Motor neuron (in vitro differentiated cells): Measurements from ENCODE around the gene SNAP23. TPM values are rescaled to one million over a fixed set of nuclear protein-coding genes. Genes with fewer than 3 reads are reported as not detected.
"Not testable (repeated sequence)": the region's sequence is repeated elsewhere in the genome, so short reads cannot be mapped to it uniquely, and the experiment has no call there.

Source experiments
- ATAC-seq, 8 experiments: fragments of 200-7000 bp; cut with Tn5 transposase; replicated peaks in 6 of 8; 2 replicates each; pipeline ENCODE4 v1.8.0; 2021; ENCODE audit warnings: mild to moderate bottlenecking in 8 of 8, moderate library complexity in 8 of 8
- H3K27ac ChIP-seq, 2 donors: fragments of 250-450 bp; sonication (Bioruptor Pico); 2 replicates each; pipeline ENCODE4 v1.9.0; 2021; ENCODE audit warnings: antibody characterized with exemption in 2 of 2, mild to moderate bottlenecking in 2 of 2, moderate library complexity in 1 of 2
- H3K4me1 ChIP-seq, 2 donors: fragments of 250-450 bp; sonication (Bioruptor Pico); replicated peaks in 1 of 2; 2 replicates each; pipeline ENCODE4 v1.6.1; 2021; ENCODE audit warnings: antibody characterized with exemption in 2 of 2, mild to moderate bottlenecking in 2 of 2, moderate library complexity in 1 of 2
- H3K4me3 ChIP-seq, 5 donors: fragments of 250-450 bp; sonication (Bioruptor Pico); 2 replicates each; pipeline ENCODE4 v1.9.0; 2021; ENCODE audit warnings: antibody characterized with exemption in 5 of 5, mild to moderate bottlenecking in 5 of 5, moderate library complexity in 4 of 5
- whole genome bisulfite sequencing, 10 experiments: fragments of 450-650 bp; shearing (Covaris generic); methylation state at CpG; one replicate each; pipeline ENCODE4 v1.0.0; 2022; 5-methylcytosine and 5-hydroxymethylcytosine counted together
- in situ Hi-C, 9 experiments: fragments of 400-800 bp; cut with MboI; loops; one replicate each; pipeline ENCODE4 v1.15.0; 2021; ENCODE audit warnings: low sequenced_read_pairs in 9 of 9, low pct_unique_long_range_greater_than_20kb in 2 of 9; ENCODE audit not compliant: unreplicated experiment in 9 of 9
- total RNA-seq, 8 experiments: library from RNA; unstranded; fragments of 300-600 nt; gene quantifications; 2 replicates each; pipeline versions ENCODE4 v1.2.3 to v1.2.4, GENCODE V29; 2022

The SNAP23 gene
- total RNA-seq, 8 experiments from 2014 or later: 5.6 to 72.9 (median 23.3) TPM

DNA sequence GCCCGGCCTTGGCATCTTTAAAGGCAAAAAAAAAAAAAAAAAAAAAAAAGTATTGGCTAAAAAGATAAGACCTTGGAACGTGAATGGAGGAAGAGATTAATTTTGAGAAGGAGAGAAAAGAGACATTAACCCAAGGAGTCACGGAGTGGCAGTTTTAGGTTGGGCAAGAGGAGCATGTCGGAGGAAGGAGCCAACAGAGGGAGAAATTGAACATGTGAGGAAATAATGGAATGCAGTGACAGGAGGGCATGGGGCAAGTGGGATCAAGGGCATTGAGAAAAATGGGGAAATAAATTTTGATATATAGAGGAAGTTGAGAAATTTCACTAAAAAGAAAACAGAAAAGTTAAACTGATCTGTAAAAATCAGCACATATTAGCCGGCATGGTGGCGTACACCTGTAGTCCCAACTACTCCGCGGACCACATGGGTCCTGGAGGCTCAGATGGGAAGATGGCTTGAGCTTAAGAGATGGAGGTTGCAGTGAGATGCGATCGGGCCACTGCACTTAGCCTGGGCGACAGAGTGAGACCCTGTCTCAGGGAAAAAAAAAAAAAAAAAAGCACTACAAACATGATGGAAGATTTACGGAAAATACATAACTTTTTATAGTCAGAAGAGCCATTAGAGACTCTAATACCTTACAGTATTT lies 54.4 kb downstream of the SNAP23 start:
- H3K4me1 ChIP-seq: peaks cover 12 to 21% of the 10 kb centered on the region in 2 donors
- peak overlapping the region; percentile 59 to 94 (median 89) for H3K4me3 ChIP-seq
- no peak for ATAC-seq
- 8 to 89% (median 76%) methylated on average over 1 to 12 of the region's 12 CpGs for WGBS, 10 experiments
- no peak overlapping the region for H3K27ac ChIP-seq
- in situ Hi-C loops: no loop called here

DNA sequence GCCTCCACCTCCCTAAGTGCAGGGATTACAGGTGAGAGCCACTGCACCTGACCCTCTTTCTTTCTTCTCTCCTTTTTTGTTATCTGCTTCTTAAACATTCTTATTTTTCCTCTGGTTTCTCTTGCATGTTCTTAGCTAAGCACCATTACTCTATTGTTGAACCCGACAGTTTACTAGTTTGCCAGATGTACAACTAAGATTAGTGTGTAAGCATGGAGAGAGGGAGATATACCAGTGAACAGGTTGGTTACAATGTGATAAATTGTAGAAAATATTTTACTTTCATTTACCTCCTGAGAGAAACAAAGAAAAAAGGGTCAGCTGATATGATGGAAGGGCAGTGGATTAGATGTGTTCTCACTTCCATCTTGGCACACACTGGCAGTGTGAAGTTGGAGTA lies 58.1 kb downstream of the SNAP23 start:
- 83 to 100% (median 100%) methylated on average over 1 of the region's 1 CpG; no CpG with 5 or more reads in 2 of the 10 experiments for WGBS, 10 experiments
- H3K4me1 ChIP-seq: peaks cover 3 to 8% of the 10 kb centered on the region in 2 donors
- no peak overlapping the region for H3K4me3 ChIP-seq
- in situ Hi-C loops: no loop called here
- no peak overlapping the region for H3K27ac ChIP-seq
- no peak for ATAC-seq

- H3K27ac ChIP-seq, ATAC-seq, in situ Hi-C loops, H3K4me1 ChIP-seq, H3K4me3 ChIP-seq: not testable (repeated sequence)
- WGBS, 10 experiments: 90 to 100% (median 96%) methylated on average over 1 to 10 of the region's 12 CpGs; no CpG with 5 or more reads in 3 of the 10 experiments
Measured at GRCh38 chr15:42556550-42557207, 61.2 kb downstream of the SNAP23 start.

DNA sequence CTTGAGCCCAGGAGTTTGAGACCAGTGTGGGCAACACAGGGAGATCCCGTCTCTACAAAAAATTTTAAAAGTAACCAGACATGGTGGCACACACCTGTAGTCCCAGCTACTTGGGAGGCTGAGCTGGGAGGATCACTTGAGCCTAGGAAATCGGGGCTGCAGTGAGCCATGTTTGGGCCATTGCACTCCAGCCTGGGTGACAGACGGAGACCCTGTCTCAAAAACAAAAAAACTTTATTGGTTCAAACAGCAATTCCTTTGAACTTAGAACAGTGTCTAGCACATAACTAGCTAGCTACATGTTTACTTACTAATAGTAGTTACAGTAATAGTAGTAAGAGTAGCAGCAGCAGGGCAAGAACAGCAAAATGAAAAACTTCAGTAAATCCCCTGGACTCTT lies 63.3 kb downstream of the SNAP23 start:
- Histone ChIP-seq H3K4me3 (no peak overlapping the region), H3K27ac (no peak overlapping the region), H3K4me1 (no peaks in the 10 kb centered on the region)
- in situ Hi-C loops: no loop called here
- 80 to 100% (median 91%) methylated on average over 1 to 3 of the region's 3 CpGs; no CpG with 5 or more reads in 4 of the 10 experiments for WGBS, 10 experiments
- no peak for ATAC-seq

DNA sequence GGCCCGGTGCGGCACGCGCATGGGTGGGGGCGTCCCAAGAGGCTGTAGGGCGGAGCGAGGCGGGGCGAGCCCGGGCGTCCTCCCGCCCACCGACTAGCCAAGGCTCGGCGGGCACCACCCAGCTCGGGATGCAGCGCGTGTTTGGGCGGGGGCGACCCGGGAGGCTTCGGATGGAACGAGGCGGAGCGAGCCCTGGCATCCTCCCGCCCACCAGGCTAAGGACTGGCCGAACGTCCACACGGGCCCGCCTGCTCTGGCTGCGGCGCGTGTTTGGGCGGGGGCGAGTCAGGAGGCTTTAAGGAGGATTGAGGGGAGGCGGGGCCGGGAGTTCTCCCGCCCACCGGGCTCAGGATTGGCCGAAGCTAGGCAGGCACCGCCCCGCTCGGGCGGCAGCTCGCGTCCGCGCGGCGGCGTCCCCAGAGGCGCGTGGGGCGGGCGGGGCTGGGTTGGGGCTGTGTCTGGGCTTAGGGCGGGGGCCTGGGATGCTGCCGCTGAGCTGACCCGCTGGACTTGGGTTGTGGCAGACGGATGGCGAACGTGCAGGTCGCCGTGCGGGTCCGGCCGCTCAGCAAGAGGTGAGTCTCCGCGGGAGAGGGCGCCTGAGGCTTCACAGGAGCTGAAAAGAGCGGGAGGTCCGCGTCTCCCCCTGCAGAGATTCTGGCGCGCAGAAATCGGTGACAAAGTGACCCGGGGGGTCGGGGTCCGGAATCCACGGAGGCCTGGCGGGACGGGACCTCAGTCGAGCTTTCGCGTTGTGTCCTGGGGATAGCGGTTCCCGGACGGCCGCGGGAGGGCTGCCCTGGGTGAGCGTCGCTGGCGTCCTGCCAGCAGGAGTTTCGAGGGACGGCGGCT lies 80.0 kb downstream of the SNAP23 start, which contains the start of gene STARD9:
Gene STARD9 (plus strand): TSS at position 419 of the 852 bp plus-strand sequence. CDS start 110 bp downstream, at position 529.
- WGBS, 10 experiments: 0 to 2% (median 1%) methylated on average over 3 to 14 of the region's 95 CpGs; no CpG with 5 or more reads in 7 of the 10 experiments
- ATAC-seq: peak; percentile 90 to 96 (median 94)
- peak within 1 kb of the TSS; percentile 23 to 75 for H3K27ac ChIP-seq
- in situ Hi-C loops: no loop called here
- peaks cover 5 to 10% of the 10 kb centered on the region in 2 donors for H3K4me1 ChIP-seq
- peak within 1 kb of the TSS; percentile 61 to 83 (median 73) for H3K4me3 ChIP-seq

DNA sequence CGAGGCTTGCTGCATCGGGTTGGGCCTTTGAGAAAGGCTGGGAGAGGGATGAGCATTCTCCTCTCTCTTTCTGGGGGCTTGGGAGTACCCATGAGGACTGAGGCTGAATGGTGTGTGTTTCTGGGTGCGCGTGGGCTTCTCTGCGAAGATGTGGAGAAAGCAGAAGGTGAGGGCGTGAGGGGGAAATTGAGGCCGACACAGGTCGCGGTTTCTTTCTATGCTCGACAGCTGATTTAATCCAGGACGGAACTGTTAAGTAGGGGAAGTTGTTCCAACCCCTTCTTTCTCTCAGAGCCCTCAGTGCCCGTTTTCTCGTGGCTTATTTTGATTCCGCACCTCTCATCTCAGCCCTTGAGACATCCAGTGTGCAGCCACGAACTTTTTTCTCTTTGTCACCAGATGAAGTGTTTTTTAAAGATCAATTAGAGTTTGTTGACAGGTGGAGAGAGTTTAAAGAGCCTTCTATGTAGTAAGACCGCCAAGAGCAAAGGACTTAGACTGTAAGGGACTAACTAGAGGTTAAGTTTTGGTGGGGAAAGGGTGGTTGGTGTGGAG lies 80.7 kb downstream of the SNAP23 start:
- H3K27ac ChIP-seq: peak overlapping the region; percentile 23 to 75
- no peak for ATAC-seq
- peak overlapping the region; percentile 61 to 83 (median 73) for H3K4me3 ChIP-seq
- 0 to 60% (median 23%) methylated on average over 1 to 14 of the region's 16 CpGs; no CpG with 5 or more reads in 3 of the 10 experiments for WGBS, 10 experiments
- in situ Hi-C loops: no loop called here
- H3K4me1 ChIP-seq: peaks cover 5 to 13% of the 10 kb centered on the region in 2 donors

- WGBS, 10 experiments: 20 to 86% (median 67%) methylated on average over 1 of the region's 1 CpG; no CpG with 5 or more reads in 3 of the 10 experiments
- peak overlapping the region in 3 of 5 donors; percentile 62 to 83 (median 80) for H3K4me3 ChIP-seq
- peaks cover 8 to 15% of the 10 kb centered on the region in 2 donors for H3K4me1 ChIP-seq
- ATAC-seq: no peak
- H3K27ac ChIP-seq: no peak overlapping the region
- in situ Hi-C loops: no loop called here
Measured at GRCh38 chr15:42576776-42577175, 81.3 kb downstream of the SNAP23 start.

GRCh38 chr15:42577514-42578031 lies 82.1 kb downstream of the SNAP23 start:
- no peak overlapping the region for H3K4me3 ChIP-seq
- 67 to 100% (median 92%) methylated on average over 1 of the region's 1 CpG; no CpG with 5 or more reads in 6 of the 10 experiments for WGBS, 10 experiments
- peaks cover 16 to 23% of the 10 kb centered on the region in 2 donors for H3K4me1 ChIP-seq
- no peak for ATAC-seq
- no peak overlapping the region for H3K27ac ChIP-seq
- in situ Hi-C loops: no loop called here

DNA sequence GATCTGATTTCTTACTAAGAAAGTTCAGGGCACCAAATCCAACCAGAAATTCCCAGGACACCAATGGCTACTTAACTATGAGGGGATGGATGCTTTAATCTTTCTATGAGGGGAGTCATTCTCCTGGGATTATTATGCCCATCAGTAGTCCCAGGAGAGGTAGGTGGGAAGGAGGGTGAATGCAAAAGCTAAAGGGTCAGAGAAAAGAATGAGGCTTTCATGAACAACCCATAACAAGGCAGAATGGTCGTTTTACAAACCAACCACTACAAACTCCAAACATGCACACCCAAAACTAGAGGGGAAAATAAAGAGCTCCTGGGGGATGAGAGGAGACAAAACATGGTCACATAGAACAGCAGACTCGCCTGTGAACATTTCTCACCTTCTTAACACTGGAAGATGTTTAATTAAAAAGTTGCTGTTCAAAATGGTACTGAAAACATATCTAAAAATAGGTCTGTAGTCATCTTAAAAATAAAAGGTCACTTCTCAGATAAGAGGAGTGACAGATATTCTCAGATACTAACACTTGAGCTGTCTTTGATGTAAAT lies 83.6 kb downstream of the SNAP23 start:
- Histone ChIP-seq H3K4me3 (no peak overlapping the region), H3K4me1 (peaks cover 31 to 32% of the 10 kb centered on the region in 2 donors), H3K27ac (no peak overlapping the region)
- WGBS, 10 experiments: 56 to 100% (median 79%) methylated on average over 1 to 2 of the region's 2 CpGs; no CpG with 5 or more reads in 3 of the 10 experiments
- in situ Hi-C loops: no loop called here
- no peak for ATAC-seq

DNA sequence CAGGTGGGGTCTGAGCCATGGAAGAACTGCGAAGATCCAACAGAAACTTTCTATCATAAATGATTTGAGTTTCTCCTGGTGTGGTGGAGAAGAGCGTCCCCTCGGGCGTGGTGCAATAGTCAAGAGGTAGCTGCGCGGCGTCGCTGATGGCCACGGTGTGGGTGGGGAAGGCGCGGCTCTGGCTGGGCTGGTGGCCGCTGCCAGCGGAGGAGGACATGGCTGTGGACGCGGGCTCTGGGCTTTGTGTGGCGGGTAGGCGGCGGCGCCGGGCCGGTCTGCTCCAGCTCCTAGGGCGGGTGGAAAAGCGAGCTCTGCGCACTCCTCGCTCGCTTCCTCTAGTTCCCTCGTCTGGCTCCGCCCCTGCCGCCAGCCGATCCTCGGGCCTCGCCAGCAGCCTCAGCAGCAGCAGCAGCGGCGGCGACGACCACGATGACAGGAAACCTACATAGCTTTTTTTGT lies 85.9 kb downstream of the SNAP23 start:
- peak; percentile 97 to 99 (median 99) for ATAC-seq
- Histone ChIP-seq H3K27ac (peak overlapping the region; percentile 22 to 58), H3K4me1 (peaks cover 36 to 37% of the 10 kb centered on the region in 2 donors), H3K4me3 (peak overlapping the region; percentile 18 to 37 (median 27))
- in situ Hi-C loops: no loop called here
- 0 to 17% (median 4%) methylated on average over 3 to 16 of the region's 37 CpGs; no CpG with 5 or more reads in 1 of the 10 experiments for WGBS, 10 experiments
